ENCODE data around the gene ATG9B.

The ATG9B gene

GRCh38 chr7:150999001-150999400 is 25.3 kb downstream of the ATG9B start:
- no peak for DNase-seq (ENCODE audit: low spot score)

DNA sequence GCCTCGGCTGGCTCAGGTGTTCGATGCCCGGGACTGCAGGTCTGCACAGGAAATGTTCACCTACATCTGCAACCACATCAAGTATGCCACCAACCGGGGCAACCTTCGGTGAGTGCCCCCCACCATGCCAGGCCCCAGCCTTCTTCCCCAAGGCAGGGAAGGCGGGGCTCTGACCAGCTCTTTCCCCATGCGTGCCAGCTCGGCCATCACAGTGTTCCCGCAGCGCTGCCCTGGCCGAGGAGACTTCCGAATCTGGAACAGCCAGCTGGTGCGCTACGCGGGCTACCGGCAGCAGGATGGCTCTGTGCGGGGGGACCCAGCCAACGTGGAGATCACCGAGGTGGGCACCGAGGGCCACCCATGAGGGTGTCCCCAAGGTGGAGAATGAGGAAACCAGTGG is 26.0 kb downstream of the ATG9B start:
- no peak for DNase-seq (ENCODE audit: low spot score)

DNA sequence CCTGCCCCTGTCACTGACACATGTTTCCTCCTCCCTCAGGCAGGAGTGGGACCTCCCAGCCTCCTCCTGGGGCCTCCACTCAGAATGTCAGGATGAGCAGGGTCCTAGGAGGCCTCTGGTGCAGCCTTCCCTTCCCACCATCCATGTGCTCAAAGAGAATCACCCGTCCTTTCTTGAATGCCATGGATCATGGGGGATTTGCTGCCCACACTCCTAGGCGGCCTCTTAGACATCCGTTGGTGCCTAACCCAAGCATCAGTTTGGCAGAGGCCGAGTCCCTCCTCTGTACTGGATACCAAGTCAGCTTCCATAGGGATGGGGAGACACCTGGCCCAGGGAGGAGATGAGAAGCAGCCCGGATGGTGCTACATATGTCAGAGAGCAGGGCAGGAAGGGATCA is 26.5 kb downstream of the ATG9B start:
- DNase-seq (ENCODE audit: low spot score): no peak

DNA sequence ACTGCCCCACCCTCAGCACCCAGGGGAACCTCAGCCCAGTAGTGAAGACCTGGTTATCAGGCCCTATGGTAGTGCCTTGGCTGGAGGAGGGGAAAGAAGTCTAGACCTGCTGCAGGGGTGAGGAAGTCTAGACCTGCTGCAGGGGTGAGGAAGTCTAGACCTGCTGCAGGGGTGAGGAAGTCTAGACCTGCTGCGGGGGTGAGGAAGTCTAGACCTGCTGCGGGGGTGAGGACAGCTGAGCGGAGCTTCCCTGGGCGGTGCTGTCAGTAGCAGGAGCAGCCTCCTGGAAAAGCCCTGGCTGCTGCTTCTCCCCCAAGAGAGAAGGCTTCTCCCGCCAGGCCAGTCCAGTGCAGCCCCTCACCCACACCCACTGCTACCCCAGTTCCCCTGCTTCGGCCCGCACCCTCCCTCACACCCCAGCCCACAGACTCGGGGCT is 27.2 kb downstream of the ATG9B start:
- DNase-seq (ENCODE audit: low spot score): no peak

DNA sequence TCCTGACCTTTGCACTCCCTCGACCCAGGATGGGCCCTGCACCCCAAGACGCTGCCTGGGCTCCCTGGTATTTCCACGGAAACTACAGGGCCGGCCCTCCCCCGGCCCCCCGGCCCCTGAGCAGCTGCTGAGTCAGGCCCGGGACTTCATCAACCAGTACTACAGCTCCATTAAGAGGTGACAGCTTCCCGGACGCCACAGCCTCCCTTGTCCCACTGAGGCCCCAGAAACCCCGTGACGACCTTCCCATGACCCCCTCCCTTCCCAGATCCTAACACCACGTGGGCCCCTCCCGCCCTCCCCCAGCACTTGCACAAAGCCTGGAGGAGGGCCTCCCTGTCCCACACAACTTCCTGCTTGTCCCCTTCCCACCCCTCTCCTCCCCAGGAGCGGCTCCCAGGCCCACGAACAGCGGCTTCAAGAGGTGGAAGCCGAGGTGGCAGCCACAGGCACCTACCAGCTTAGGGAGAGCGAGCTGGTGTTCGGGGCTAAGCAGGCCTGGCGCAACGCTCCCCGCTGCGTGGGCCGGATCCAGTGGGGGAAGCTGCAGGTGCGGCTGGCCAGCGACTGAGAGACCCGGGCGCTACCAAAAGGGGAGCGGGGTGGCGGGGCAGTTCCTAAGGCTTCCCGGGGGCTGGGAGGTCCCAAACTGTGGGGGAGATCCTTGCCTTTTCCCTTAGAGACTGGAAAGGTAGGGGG is 27.8 kb downstream of the ATG9B start:
- no peak for DNase-seq (ENCODE audit: low spot score)

DNA sequence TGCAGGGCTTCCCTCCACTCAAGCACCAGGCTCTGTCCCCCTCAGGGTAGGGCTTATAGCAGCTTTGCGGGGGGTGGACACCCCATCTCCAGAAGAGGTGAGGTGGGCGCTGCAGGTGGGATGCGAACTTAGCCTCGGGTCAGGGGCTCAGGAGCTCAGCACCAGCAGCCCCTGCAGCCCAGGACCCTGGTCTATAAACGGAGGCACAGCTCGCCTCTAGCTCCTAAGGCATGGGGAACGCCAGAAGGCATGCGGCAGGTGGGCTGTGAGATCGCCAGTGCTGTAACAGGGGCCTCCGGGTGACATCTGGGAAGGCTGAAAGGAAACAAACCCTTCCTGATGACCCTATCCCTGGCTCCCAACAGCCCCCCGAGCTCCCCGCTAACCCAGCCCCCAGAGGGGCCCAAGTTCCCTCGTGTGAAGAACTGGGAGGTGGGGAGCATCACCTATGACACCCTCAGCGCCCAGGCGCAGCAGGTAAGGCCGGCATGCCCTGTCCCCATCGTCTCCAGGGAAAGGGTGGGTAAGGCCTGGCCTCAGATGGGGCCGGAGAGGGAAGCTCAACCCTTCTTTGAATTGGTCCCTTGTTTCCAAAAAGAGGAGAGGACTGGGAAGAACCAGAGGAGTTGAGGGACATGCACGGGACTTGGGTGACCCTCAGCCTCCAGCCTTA is 29.3 kb downstream of the ATG9B start:
- no peak for DNase-seq (ENCODE audit: low spot score)

- DNase-seq (ENCODE audit: low spot score): peak; percentile 76
Measured at GRCh38 chr7:150994141-150994837, 30.0 kb downstream of the ATG9B start.

GRCh38 chr7:150993511-150993910 is 30.8 kb downstream of the ATG9B start:
- DNase-seq (ENCODE audit: low spot score): no peak

DNA sequence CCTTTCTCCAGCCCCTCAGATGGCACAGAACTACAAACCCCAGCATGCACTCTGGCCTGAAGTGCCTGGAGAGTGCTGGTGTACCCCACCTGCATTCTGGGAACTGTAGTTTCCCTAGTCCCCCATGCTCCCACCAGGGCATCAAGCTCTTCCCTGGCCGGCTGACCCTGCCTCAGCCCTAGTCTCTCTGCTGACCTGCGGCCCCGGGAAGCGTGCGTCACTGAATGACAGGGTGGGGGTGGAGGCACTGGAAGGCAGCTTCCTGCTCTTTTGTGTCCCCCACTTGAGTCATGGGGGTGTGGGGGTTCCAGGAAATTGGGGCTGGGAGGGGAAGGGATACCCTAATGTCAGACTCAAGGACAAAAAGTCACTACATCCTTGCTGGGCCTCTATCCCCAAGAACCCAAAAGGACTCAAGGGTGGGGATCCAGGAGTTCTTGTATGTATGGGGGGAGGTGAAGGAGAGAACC is 31.4 kb downstream of the ATG9B start:
- peak; percentile 92 for DNase-seq (ENCODE audit: low spot score)

DNA sequence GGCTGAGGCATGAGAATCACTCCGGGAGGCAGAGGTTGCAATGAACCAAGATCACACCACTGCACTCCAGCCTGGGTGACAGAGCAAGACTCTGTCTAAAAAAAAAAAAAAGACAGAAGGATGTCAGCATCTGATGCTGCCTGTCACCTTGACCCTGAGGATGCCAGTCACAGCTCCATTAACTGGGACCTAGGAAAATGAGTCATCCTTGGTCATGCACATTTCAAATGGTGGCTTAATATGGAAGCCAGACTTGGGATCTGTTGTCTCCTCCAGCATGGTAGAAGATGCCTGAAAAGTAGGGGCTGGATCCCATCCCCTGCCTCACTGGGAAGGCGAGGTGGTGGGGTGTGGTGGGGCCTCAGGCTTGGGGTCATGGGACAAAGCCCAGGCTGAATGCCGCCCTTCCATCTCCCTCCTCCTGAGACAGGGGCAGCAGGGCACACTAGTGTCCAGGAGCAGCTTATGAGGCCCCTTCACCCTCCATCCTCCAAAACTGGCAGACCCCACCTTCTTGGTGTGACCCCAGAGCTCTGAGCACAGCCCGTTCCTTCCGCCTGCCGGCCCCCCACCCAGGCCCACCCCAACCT is 32.1 kb downstream of the ATG9B start:
- DNase-seq (ENCODE audit: low spot score): no peak

DNA sequence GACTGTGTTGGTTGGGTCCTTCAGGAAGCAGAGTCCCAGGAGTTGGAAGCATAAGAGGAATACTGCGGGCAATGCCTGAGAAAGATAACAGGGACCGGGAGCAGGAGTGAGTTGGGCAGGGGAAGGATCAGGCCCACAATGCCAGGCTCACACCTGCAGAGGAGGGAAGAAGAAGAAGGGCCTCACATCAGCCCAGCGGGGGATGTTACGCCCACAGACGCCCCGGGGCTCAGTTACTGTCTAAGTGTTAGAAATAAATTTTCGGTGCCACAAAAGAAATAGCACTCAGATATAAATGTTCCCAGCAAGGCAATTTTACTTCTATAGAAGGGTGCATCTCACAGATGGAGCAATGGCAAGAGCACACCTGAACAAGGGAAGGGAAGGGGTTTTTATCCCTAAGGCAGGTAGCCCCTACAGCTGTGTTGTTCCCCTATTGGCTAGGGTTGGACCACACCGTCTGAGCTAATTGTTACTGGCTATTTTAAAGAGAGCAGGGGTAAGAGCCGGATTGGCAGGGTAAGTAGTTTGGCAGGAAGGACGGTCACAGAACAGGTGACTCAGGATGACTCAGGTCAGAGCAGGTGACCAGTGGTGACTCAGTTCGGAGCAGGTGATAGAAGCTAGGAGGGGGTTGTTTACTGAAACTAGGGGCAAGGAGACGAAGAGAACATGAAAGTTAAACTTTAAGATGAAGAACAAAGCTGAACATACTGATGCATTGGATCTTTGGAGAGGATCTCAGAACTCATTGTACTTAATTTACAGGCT is 33.7 kb downstream of the ATG9B start, which contains the start of gene NOS3:
Gene NOS3 (plus strand): TSS at position 602 of the 771 bp plus-strand sequence. CDS start 2,787 bp downstream, outside the sequence.
- DNase-seq (ENCODE audit: low spot score): no peak

DNA sequence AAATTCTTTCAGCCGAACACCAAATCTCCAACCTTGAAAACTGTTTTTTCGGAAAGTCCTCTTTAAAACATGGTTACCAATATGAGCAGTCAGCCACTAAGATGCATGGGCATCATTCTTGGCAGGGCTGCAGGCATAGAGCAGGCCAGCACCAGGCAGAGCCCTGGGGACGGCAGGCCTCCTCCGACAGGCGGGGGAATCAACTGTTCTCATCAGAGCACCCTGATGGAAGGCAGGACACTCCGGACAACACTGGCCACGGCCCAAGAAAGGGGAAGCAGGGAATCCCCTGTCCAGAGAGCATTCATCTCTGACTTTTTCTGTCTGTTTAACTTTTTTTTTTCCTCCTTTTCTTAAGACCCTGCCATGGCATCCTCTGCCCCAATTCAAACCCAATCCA is 34.8 kb downstream of the ATG9B start:
- DNase-seq (ENCODE audit: low spot score): no peak

DNA sequence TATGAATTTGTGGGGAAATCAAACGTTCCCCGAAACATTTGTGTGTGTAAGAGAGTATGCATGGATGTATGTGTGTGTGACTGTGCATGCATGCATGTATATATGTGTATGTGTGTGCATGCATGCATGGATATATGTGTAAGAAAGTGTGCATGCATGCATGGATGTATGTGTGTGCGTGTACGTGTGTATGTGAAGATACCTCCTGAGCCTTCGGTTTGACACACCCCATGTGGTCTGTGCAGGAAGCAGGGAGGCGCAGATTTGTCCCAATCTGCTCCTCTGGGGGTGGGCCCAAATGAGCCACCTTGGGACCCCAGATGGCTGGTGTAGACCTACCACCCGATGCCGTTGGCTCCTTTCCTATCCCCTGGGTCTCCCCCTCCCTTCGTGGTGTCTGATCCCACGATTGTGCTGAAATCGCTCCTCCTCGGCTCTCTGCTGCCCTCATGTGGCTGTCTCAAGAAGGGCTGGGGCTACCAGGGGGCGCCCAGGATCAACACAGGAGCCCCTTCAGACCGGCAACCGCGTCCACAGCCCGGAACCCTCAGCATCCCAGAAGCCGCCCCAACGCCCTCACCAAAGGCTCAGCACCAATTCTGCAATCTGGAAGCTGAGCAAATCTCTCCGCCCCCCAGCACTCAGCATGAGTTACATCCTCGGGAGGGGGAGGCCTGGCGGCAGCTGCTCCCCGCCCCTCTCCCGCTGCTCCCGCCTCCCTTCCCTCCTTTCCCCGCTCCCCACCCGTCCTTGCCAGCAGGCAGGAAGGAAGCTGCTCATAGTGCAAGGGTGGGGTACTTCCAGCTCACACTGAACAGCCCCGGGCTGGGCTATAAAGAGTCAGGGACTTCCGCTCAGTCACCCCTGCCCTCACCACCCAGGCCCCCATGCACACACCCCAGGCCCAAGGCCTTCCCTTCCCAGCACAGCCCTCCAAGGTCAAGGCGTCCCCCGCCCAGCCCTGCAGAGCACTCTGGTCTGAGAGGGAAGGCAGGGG is 35.8 kb downstream of the ATG9B start:
- DNase-seq (ENCODE audit: low spot score): peak; percentile 96

- no peak for DNase-seq (ENCODE audit: low spot score)
Measured at GRCh38 chr7:150986556-150986955, 37.7 kb downstream of the ATG9B start.

- DNase-seq (ENCODE audit: low spot score): no peak
Measured at GRCh38 chr7:150986099-150986512, 38.2 kb downstream of the ATG9B start.

- DNase-seq (ENCODE audit: low spot score): no peak
Measured at GRCh38 chr7:150983893-150984368, 40.4 kb downstream of the ATG9B start.

- DNase-seq (ENCODE audit: low spot score): no peak
Measured at GRCh38 chr7:150982351-150982750, 41.9 kb downstream of the ATG9B start.

DNA sequence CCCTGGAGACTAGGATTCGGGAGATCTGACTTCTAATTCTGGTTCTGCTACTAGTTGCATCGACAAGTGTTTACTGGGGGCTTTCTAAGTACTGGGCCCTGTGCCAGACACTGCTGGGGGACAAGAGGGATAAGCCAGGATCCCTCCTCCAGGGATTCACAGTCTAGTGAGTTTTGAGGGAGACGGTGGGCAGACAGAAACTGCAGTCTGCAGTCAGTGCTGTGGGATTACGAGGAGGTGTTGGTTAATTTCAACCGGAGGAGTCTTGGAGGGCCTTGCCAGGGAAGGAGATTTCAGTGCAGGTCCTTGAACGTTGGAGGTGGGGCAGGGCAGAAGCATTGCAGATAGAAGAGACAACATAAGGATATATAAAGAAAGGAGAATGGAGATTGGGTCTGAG is 42.6 kb downstream of the ATG9B start:
- no peak for DNase-seq (ENCODE audit: low spot score)

- no peak for DNase-seq (ENCODE audit: low spot score)
Measured at GRCh38 chr7:150980663-150981062, 43.6 kb downstream of the ATG9B start.

GRCh38 chr7:150979713-150980390 is 44.4 kb downstream of the ATG9B start:
- DNase-seq (ENCODE audit: low spot score): no peak
